GM12878 (cell line): Measurements from ENCODE around the gene LEMD1. TPM values are rescaled to one million over a fixed set of nuclear protein-coding genes. Genes with fewer than 3 reads are reported as not detected.

Experiments used
- ATAC-seq: fragments of 200-7000 bp; cut with Tn5 transposase; 3 replicates; pipeline ENCODE4 v1.9.1; 2020; ENCODE audit warnings: mild to moderate bottlenecking, moderate library complexity
- BruUV-seq: library from RNA; stranded (reverse); fragments of 400-500 nt; replicated peaks from 2 replicates; lab custom pipeline; 2021; lab: Mats Ljungman, UMichigan
- CTCF ChIA-PET: fragments of 300-600 bp; sonication (Branson Sonifier 250); formaldehyde crosslinking; extraction: SDS; loops from one replicate; lab custom pipeline; 2021; ENCODE audit warnings: inconsistent platforms; lab: Yijun Ruan, JAX
- POLR2A ChIA-PET: fragments of 350-600 bp; formaldehyde crosslinking; extraction: SDS; loops from one replicate; lab custom pipeline; 2021; ENCODE audit warnings: inconsistent platforms; lab: Charles Lee
- RAD21 ChIA-PET: fragments of 300-600 bp; sonication (Branson Sonifier 250); formaldehyde crosslinking; loops from one replicate; lab custom pipeline; 2023; ENCODE audit warnings: antibody characterized with exemption; ENCODE audit not compliant: unreplicated experiment; lab: Charles Lee
- SMC1A ChIA-PET: fragments of 300-600 bp; sonication (Branson Sonifier 250); formaldehyde crosslinking; loops from one replicate; lab custom pipeline; 2023; ENCODE audit not compliant: unreplicated experiment, uncharacterized antibody; lab: Charles Lee
- DNase-seq: peaks from one replicate; pipeline ENCODE4 v3.0.0-alpha.2; 2011; ENCODE audit warnings: low read depth, low spot score
- FAIRE-seq: peaks from 3 replicates; lab custom pipeline; 2011; peaks lifted over from hg19 to GRCh38; lab: Jason Lieb, UNC
- H2AFZ ChIP-seq: 2 replicates; pipeline ENCODE4 v1.6.0; 2011; ENCODE audit warnings: low read depth, low read length, control low read depth; ENCODE audit not compliant: control insufficient read depth
- H3K27ac ChIP-seq: 2 replicates; pipeline ENCODE4 v1.5.1; 2011; ENCODE audit warnings: control low read depth; ENCODE audit not compliant: control insufficient read depth, insufficient read depth
- H3K27me3 ChIP-seq, 2 experiments: replicated peaks in 1 of 2; 2 replicates each; pipeline versions ENCODE4 v1.6.0 to v1.6.1; 2011; ENCODE audit warnings: low read length in 1 of 2; ENCODE audit not compliant: control insufficient read depth in 2 of 2, insufficient read depth in 2 of 2
- H3K36me3 ChIP-seq, 2 experiments: 2 replicates each; pipeline ENCODE4 v1.5.1; 2011; ENCODE audit warnings: low read length in 1 of 2; ENCODE audit not compliant: control insufficient read depth in 2 of 2, insufficient read depth in 2 of 2
- H3K4me1 ChIP-seq: 2 replicates; pipeline ENCODE4 v1.6.1; 2011; ENCODE audit warnings: mild to moderate bottlenecking, low read length, moderate library complexity, mixed read lengths; ENCODE audit not compliant: control insufficient read depth, insufficient read depth
- H3K4me2 ChIP-seq: 2 replicates; pipeline ENCODE4 v1.6.0; 2011; ENCODE audit warnings: control low read depth; ENCODE audit not compliant: control insufficient read depth, insufficient read depth
- H3K4me3 ChIP-seq: fragments of 200-600 bp; sonication (generic); 2 replicates; pipeline ENCODE4 v1.5.1; 2016
- H3K79me2 ChIP-seq: 2 replicates; pipeline ENCODE4 v1.6.0; 2011; ENCODE audit warnings: low read length; ENCODE audit not compliant: control insufficient read depth, insufficient read depth
- H3K9ac ChIP-seq: 2 replicates; pipeline ENCODE4 v1.8.0; 2011; ENCODE audit warnings: low read length, control low read depth, mixed read lengths; ENCODE audit not compliant: control insufficient read depth, insufficient read depth
- H3K9me3 ChIP-seq: replicated peaks from 3 replicates; pipeline ENCODE4 v1.5.1; 2011; ENCODE audit warnings: mild to moderate bottlenecking, low read length; ENCODE audit not compliant: control insufficient read depth, insufficient read depth
- H4K20me1 ChIP-seq: 2 replicates; pipeline ENCODE4 v1.6.0; 2011; ENCODE audit not compliant: control insufficient read depth, insufficient read depth
- IKZF1 ChIP-seq: fragments of 450-650 bp; conservative IDR thresholded peaks from 2 replicates; pipeline ENCODE4 v1.6.1; 2017; ENCODE audit warnings: antibody characterized with exemption, mild to moderate bottlenecking
- NBN ChIP-seq: fragments of 450-650 bp; IDR thresholded peaks from 2 replicates; pipeline ENCODE4 v1.6.1; 2016
- WGBS: methylation state at CpG from one replicate; pipeline ENCODE4 v1.1.6; 2016; ENCODE audit warnings: low lambda C conversion rate; ENCODE audit not compliant: insufficient replicate concordance, insufficient coverage; ENCODE audit errors: missing lambda C conversion rate; 5-methylcytosine and 5-hydroxymethylcytosine counted together
- in situ Hi-C: fragments of 300-500 bp; cut with MboI; formaldehyde crosslinking; loops from 9 replicates; pipeline ENCODE4 v1.14.3; 2018; ENCODE audit warnings: mixed read lengths
- intact Hi-C: fragments of 100-400 bp; cut with micrococcal nuclease; formaldehyde crosslinking; loops from one replicate; pipeline ENCODE4 v1.14.2; 2022; ENCODE audit not compliant: unreplicated experiment
- polyA plus RNA-seq, 11 experiments: library from polyadenylated mRNA; depleted of rRNA in 4 of 11; unstranded in 6 of 11; stranded (reverse) in 5 of 11; fragments of >200 nt; fragmentation: Nextera tagmentation in 4 of 11; fragmentation: Illumina TruSeq in 1 of 11; extraction: Ambion mirVana in 4 of 11; extraction: Trizol in 1 of 11; gene quantifications; 1 replicate in 1 of 11; 2 replicates in 10 of 11; pipeline versions ENCODE4 v1.2.1 to v1.2.3, GENCODE V29; 2011 to 2016; ENCODE audit warnings: inconsistent platforms in 2 of 11, missing spikeins in 2 of 11, low read depth in 1 of 11
- total RNA-seq, 4 experiments: library from RNA; depleted of rRNA in 3 of 4; stranded (reverse); fragments of >200 nt in 3 of 4; fragmentation: Illumina TruSeq in 1 of 4; extraction: Trizol in 1 of 4; gene quantifications; 2 replicates each; pipeline versions ENCODE4 v1.2.1 to v1.2.3, GENCODE V29; 2013 to 2021
- TF ChIP-seq, protein P1 (sequence below): fragments of 450-650 bp; formaldehyde crosslinking; IDR thresholded peaks from 2 replicates; pipeline ENCODE4 v1.5.0; 2022; ENCODE audit warnings: mild to moderate bottlenecking, missing genetic modification characterization

LEMD1 gene
- total and polyA plus RNA-seq, 10 of the 15 experiments (the other 5 are each of a cell fraction or from before 2014, with no cell fraction given) = 0.19 to 1.2 (median 0.26) TPM; not detected in 7

DNA sequence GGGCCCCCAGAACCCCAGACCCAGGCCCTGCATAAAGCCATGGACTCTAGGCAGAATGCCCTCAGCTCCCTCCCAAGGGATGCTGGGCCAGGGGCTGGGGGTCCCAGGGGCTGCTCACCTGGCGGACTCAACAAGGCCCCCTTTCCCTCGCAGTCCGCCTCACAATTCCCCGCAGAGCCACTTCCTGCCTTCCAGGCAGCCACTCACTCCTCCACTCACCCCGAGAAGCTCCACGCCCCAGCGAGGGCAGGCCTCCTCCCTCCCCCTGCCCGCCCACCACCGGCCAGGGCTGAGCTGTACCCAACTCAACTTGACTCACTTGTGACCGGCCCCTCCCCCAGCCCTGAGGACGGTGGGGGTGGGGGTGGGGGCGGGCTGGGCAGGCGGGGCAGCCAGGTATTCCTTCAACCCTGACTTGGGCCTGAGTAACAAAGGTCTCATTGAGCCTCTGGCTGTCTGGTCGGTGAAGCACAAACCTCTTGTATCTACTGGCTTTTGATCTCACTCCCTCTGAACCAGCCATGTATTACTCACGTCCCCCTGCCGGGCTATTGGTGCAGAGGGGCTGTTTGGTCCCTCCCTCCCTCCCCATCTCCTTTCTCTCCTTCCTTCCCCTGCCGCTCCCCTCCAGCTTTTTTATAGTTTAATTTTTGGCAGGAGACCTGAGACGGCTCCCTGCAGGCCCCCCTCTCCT is 28.0 kb upstream of the LEMD1 start:
- POLR2A ChIA-PET = interaction anchor here (0.5 to 1.7 kb wide), 2 partner anchors 9 to 97 kb away, joined by 3 to 10 read pairs; no protein-coding TSS in a partner anchor
- SMC1A ChIA-PET = interaction anchor here (0.9 to 2.3 kb wide), 4 partner anchors 19 to 74 kb away, joined by 3 to 9 read pairs (median 4); no protein-coding TSS in a partner anchor
- ATAC-seq (peak; percentile 89), DNase-seq (no peak), FAIRE-seq (no peak)
- no peak overlapping the region for H3K27ac ChIP-seq
- no TSS peak for BruUV-seq
- peaks cover 5% of the 10 kb centered on the region; the same call in 1 of the 2 replicates for H3K4me1 ChIP-seq
- CTCF ChIA-PET = interaction anchor here (0.6 to 3.9 kb wide), 10 partner anchors 9 to 177 kb away, joined by 3 to 18 read pairs (median 6); no protein-coding TSS in a partner anchor
- H4K20me1 ChIP-seq = no peaks in the 10 kb centered on the region; the same call in 1 of the 2 replicates
- H2AFZ ChIP-seq = no peak overlapping the region
- H3K9ac ChIP-seq = no peak overlapping the region
- peaks cover 3 to 5% of the 10 kb centered on the region in 2 experiments; a peak in 3 of 4 replicates for H3K27me3 ChIP-seq
- intact Hi-C loops = no loop called here
- no peaks in the 10 kb centered on the region for H3K9me3 ChIP-seq
- WGBS = 0% methylated on average over 10 of the region's 18 CpGs
- no peaks in the 10 kb centered on the region for H3K79me2 ChIP-seq
- no peaks in the 10 kb centered on the region for H3K36me3 ChIP-seq
- RAD21 ChIA-PET = interaction anchor here (1.0 to 5.0 kb wide), 7 partner anchors 9 to 176 kb away, joined by 3 to 36 read pairs (median 9); no protein-coding TSS in a partner anchor
- no peak overlapping the region for H3K4me2 ChIP-seq
- TF ChIP-seq NBN (0 out of 2 replicates have a peak, but pooled peaks have one; percentile 35), IKZF1 (peak; percentile 19; the same call in 1 of the 2 replicates)
- TF ChIP-seq, protein P1, sequence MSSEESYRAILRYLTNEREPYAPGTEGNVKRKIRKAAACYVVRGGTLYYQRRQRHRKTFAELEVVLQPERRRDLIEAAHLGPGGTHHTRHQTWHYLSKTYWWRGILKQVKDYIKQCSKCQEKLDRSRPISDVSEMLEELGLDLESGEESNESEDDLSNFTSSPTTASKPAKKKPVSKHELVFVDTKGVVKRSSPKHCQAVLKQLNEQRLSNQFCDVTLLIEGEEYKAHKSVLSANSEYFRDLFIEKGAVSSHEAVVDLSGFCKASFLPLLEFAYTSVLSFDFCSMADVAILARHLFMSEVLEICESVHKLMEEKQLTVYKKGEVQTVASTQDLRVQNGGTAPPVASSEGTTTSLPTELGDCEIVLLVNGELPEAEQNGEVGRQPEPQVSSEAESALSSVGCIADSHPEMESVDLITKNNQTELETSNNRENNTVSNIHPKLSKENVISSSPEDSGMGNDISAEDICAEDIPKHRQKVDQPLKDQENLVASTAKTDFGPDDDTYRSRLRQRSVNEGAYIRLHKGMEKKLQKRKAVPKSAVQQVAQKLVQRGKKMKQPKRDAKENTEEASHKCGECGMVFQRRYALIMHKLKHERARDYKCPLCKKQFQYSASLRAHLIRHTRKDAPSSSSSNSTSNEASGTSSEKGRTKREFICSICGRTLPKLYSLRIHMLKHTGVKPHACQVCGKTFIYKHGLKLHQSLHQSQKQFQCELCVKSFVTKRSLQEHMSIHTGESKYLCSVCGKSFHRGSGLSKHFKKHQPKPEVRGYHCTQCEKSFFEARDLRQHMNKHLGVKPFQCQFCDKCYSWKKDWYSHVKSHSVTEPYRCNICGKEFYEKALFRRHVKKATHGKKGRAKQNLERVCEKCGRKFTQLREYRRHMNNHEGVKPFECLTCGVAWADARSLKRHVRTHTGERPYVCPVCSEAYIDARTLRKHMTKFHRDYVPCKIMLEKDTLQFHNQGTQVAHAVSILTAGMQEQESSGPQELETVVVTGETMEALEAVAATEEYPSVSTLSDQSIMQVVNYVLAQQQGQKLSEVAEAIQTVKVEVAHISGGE (CRISPR knock-in tag) = no peak
- TF ChIP-seq, all 136 proteins: peak for 2
- H3K4me3 ChIP-seq = no peak overlapping the region
- in situ Hi-C loops = no loop called here
